MCF 10A (cell line): ENCODE data around the gene CD69. TPM values are rescaled to one million over a fixed set of nuclear protein-coding genes. Genes with fewer than 3 reads are reported as not detected.

ENCODE experiments used
- BruUV-seq: library from RNA; stranded (reverse); fragments of 400-500 nt; replicated peaks from 2 replicates; lab custom pipeline; 2021; lab: Mats Ljungman, UMichigan
- CTCF ChIA-PET: fragments of 300-600 bp; sonication (Branson Sonifier 250); formaldehyde crosslinking; extraction: SDS; loops from one replicate; lab custom pipeline; 2021; ENCODE audit warnings: antibody characterized with exemption, inconsistent platforms; lab: Yijun Ruan, JAX
- POLR2A ChIA-PET: fragments of 300-600, 350-650 bp; sonication (Branson Sonifier 250); formaldehyde crosslinking; extraction: SDS; loops from one replicate; lab custom pipeline; 2020; ENCODE audit warnings: antibody characterized with exemption, inconsistent platforms; lab: Yijun Ruan, JAX
- DNase-seq: peaks from one replicate; pipeline ENCODE4 v3.0.0-alpha.2; 2018; ENCODE audit not compliant: unreplicated experiment
- H3K27ac Mint-ChIP-seq: one replicate; pipeline ENCODE4 v1.8.0; 2022; ENCODE audit warnings: mild to moderate bottlenecking, low read depth, mixed read lengths; ENCODE audit not compliant: unreplicated experiment
- H3K27me3 Mint-ChIP-seq: one replicate; pipeline ENCODE4 v1.8.0; 2022; ENCODE audit warnings: mixed read lengths; ENCODE audit not compliant: insufficient read depth, unreplicated experiment
- H3K36me3 Mint-ChIP-seq: one replicate; pipeline ENCODE4 v1.8.0; 2022; ENCODE audit warnings: mild to moderate bottlenecking, moderate library complexity, mixed read lengths; ENCODE audit not compliant: insufficient read depth, unreplicated experiment
- H3K4me1 Mint-ChIP-seq: one replicate; pipeline ENCODE4 v1.8.0; 2022; ENCODE audit warnings: mixed read lengths; ENCODE audit not compliant: insufficient read depth, unreplicated experiment
- H3K4me3 Mint-ChIP-seq: one replicate; pipeline ENCODE4 v1.8.0; 2022; ENCODE audit warnings: mild to moderate bottlenecking, moderate library complexity, mixed read lengths; ENCODE audit not compliant: unreplicated experiment
- H3K9me3 Mint-ChIP-seq: one replicate; pipeline ENCODE4 v1.8.0; 2022; ENCODE audit warnings: mixed read lengths; ENCODE audit not compliant: unreplicated experiment
- intact Hi-C: fragments of 100-400 bp; cut with micrococcal nuclease; formaldehyde crosslinking; loops from 2 replicates; pipeline ENCODE4 v1.14.1; 2022
- total RNA-seq: library from RNA; stranded (reverse); gene quantifications from 2 replicates; pipeline ENCODE4 v1.2.3, GENCODE V29; 2022
- TF ChIP-seq, protein P1 (sequence below): fragments of 200-600 bp; IDR thresholded peaks from one replicate; pipeline ENCODE4 v1.8.0; 2022; ENCODE audit warnings: antibody characterized with exemption, mild to moderate bottlenecking; ENCODE audit not compliant: unreplicated experiment

Gene CD69
- total RNA-seq, 1 experiment from 2014 or later, result not detected

DNA sequence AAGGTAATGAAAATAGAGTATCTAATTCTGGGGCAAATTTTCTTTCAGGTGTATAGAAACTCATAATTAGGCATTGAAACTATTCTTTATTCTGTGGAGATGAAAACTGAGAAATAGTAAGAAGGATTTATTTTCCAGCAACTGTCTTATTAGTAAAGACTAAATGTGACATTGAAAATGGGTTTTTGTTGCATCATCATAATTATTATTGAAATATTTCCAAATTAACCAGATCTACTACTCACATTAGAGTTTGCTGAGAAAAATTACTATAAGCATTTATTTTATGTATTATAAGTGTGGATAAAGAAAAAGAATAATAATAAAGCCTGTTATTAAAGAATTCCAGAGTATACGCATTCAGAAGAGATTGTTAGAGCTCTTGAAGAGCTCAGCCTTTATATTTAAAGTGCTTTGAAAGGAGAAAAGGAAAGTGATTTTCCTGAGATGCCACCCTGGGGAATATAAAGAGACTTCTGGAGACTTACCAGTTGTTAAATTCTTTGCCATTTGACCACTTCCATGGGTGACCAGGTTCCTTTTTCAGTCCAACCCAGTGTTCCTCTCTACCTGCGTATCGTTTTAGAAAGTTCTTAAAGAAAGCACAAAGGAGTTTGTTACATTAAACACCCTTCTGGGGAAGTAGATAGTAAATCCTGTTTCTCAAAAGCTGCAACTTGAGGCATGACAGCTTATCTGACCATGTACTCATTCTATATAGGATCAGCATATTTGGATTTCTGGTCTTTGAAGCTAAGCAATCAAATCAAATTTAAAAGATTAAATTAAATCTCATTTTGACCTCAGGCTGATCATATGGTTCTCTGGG, 6.4 kb downstream of the CD69 start:
- DNase-seq, result no peak
- ChIA-PET POLR2A (no interaction called here), CTCF (interaction anchor here (0.6 to 2.4 kb wide), 6 partner anchors 12 to 424 kb away, joined by 3 to 9 read pairs (median 4); no protein-coding TSS in a partner anchor)
- Mint-ChIP-seq H3K36me3 (no peaks in the 10 kb centered on the region), H3K4me1 (no peaks in the 10 kb centered on the region), H3K9me3 (no peaks in the 10 kb centered on the region), H3K27ac (no peak overlapping the region), H3K4me3 (no peak overlapping the region), H3K27me3 (peaks cover 58% of the 10 kb centered on the region)
- TF ChIP-seq, protein P1, sequence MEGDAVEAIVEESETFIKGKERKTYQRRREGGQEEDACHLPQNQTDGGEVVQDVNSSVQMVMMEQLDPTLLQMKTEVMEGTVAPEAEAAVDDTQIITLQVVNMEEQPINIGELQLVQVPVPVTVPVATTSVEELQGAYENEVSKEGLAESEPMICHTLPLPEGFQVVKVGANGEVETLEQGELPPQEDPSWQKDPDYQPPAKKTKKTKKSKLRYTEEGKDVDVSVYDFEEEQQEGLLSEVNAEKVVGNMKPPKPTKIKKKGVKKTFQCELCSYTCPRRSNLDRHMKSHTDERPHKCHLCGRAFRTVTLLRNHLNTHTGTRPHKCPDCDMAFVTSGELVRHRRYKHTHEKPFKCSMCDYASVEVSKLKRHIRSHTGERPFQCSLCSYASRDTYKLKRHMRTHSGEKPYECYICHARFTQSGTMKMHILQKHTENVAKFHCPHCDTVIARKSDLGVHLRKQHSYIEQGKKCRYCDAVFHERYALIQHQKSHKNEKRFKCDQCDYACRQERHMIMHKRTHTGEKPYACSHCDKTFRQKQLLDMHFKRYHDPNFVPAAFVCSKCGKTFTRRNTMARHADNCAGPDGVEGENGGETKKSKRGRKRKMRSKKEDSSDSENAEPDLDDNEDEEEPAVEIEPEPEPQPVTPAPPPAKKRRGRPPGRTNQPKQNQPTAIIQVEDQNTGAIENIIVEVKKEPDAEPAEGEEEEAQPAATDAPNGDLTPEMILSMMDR, result no peak
- intact Hi-C loops, result loop anchor here (10.0 kb wide), 1 partner anchor 250 kb away; no protein-coding TSS in a partner anchor
- no TSS peak for BruUV-seq

DNA sequence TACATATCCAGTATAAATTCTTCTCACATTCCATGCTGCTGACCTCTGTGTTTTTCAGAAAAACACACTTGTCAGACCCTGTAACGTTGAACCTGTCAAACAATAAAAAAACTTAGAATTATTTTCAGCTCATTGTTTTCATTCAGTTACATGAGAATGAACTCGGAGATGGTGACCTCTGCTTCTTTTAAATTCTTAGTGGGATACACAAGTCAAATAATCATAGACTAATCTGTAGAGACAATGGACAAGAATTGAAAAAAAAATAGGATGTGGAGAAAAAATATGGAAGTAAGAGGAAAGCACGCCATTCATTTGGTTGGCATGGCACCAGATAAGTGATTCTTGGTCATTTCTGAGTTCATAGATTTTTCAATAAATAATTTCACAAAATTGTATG, 7.2 kb downstream of the CD69 start:
- Mint-ChIP-seq H3K27ac (no peak overlapping the region), H3K4me3 (no peak overlapping the region), H3K36me3 (no peaks in the 10 kb centered on the region), H3K27me3 (peaks cover 50% of the 10 kb centered on the region), H3K9me3 (no peaks in the 10 kb centered on the region), H3K4me1 (no peaks in the 10 kb centered on the region)
- CTCF ChIA-PET, result interaction anchor here (1.0 to 4.8 kb wide), 2 partner anchors 46 to 62 kb away, joined by 3 to 67 read pairs; no protein-coding TSS in a partner anchor
- BruUV-seq, result no TSS peak
- TF ChIP-seq, protein P1, result no peak
- intact Hi-C loops, result loop anchor here (10.0 kb wide), 1 partner anchor 251 kb away; no protein-coding TSS in a partner anchor
- POLR2A ChIA-PET, result interaction anchor here (0.6 kb wide), 1 partner anchor 168 kb away, joined by 3 read pairs; no protein-coding TSS in a partner anchor
- DNase-seq, result no peak

DNA sequence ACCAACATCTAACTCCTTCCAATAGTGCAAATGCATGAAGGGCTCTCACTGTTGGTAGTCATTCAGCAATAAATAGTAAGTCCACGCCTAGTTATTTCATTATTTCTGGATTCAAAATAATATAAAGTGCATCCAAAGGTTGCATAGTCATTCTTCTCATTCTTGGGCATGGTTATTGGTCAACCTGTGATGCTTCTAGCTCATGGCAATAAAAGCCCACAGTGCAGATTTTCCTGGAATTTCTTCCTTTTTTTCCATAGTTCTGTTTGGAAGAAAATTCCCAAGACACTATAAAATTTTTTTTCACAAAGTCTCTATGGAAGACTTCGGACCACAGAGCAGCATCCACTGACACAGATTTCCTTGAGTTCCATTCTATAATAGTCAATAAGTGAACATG, 7.6 kb downstream of the CD69 start:
- DNase-seq, result no peak
- H3K27me3 Mint-ChIP-seq, result peaks cover 46% of the 10 kb centered on the region
- intact Hi-C loops, result loop anchor here (10.0 kb wide), 1 partner anchor 252 kb away; no protein-coding TSS in a partner anchor
- ChIA-PET POLR2A (interaction anchor here (0.6 kb wide), 1 partner anchor 168 kb away, joined by 3 read pairs; no protein-coding TSS in a partner anchor), CTCF (interaction anchor here (0.6 to 4.8 kb wide), 3 partner anchors 8 to 62 kb away, joined by 3 to 67 read pairs (median 3); no protein-coding TSS in a partner anchor)
- no peaks in the 10 kb centered on the region for H3K4me1 Mint-ChIP-seq
- no peaks in the 10 kb centered on the region for H3K36me3 Mint-ChIP-seq
- TF ChIP-seq, protein P1, result no peak
- no TSS peak for BruUV-seq
- no peak overlapping the region for H3K27ac Mint-ChIP-seq
- H3K4me3 Mint-ChIP-seq, result no peak overlapping the region
- no peaks in the 10 kb centered on the region for H3K9me3 Mint-ChIP-seq
